Activated CD8-positive, alpha-beta memory T cell treated with anti-CD3 and anti-CD28 coated beads, Interleukin-2, amount 50 U/mL, for 1 hour (primary cell): ENCODE results near the gene CRYBB1.

Experiments used
- DNase-seq: peaks from one replicate; pipeline ENCODE4 v3.0.0-alpha.2; 2020; ENCODE audit errors: extremely low read depth

Gene CRYBB1

GRCh38 chr22:26617271-26618199, at the start of gene CRYBB1:
CRYBB1 (minus strand) TSS chr22:26618027; CDS start chr22:26616319, 1,708 bp downstream.
- no peak for DNase-seq

GRCh38 chr22:26667140-26667539, 49.3 kb upstream of the CRYBB1 start:
- no peak for DNase-seq

- no peak for DNase-seq
Observed at GRCh38 chr22:26665813-26666231, 48.0 kb upstream of the CRYBB1 start.

GRCh38 chr22:26663374-26663923, 45.6 kb upstream of the CRYBB1 start:
- no peak for DNase-seq

- no peak for DNase-seq
Observed at GRCh38 chr22:26662160-26662559, 44.3 kb upstream of the CRYBB1 start.

GRCh38 chr22:26660961-26661578, 43.2 kb upstream of the CRYBB1 start:
- DNase-seq: no peak

- no peak for DNase-seq
Observed at GRCh38 chr22:26660356-26660755, 42.5 kb upstream of the CRYBB1 start.

- no peak for DNase-seq
Observed at GRCh38 chr22:26658671-26659478, 41.0 kb upstream of the CRYBB1 start.

- DNase-seq: no peak
Observed at GRCh38 chr22:26658161-26658560, 40.3 kb upstream of the CRYBB1 start.

- no peak for DNase-seq
Observed at GRCh38 chr22:26656891-26657851, 39.3 kb upstream of the CRYBB1 start, which contains the start of gene MIAT. MIAT (plus strand) TSS chr22:26657588.

- no peak for DNase-seq
Observed at GRCh38 chr22:26651815-26652214, 34.0 kb upstream of the CRYBB1 start.

GRCh38 chr22:26650722-26651421, 33.0 kb upstream of the CRYBB1 start:
- no peak for DNase-seq

- DNase-seq: no peak
Observed at GRCh38 chr22:26648528-26649388, 30.9 kb upstream of the CRYBB1 start.

- no peak for DNase-seq
Observed at GRCh38 chr22:26648011-26648497, 30.2 kb upstream of the CRYBB1 start.

GRCh38 chr22:26646158-26646557, 28.3 kb upstream of the CRYBB1 start:
- DNase-seq: no peak

GRCh38 chr22:26643418-26644100, 25.7 kb upstream of the CRYBB1 start:
- no peak for DNase-seq

GRCh38 chr22:26642465-26643417, 24.9 kb upstream of the CRYBB1 start:
- peak; percentile 59 for DNase-seq
